GM18951 (cell line): ENCODE measurements around the gene KLF6.

Source experiments
- POLR2A ChIP-seq: IDR thresholded peaks from 4 replicates; pipeline ENCODE4 v1.6.1; 2011; ENCODE audit warnings: mild to moderate bottlenecking; ENCODE audit not compliant: insufficient read length, insufficient read depth; ENCODE audit errors: extremely low read depth
- in situ Hi-C: fragments of 300-500 bp; cut with MboI; formaldehyde crosslinking; loops from one replicate; pipeline ENCODE4 v1.12.0; 2022; ENCODE audit warnings: low sequenced_read_pairs, mixed read lengths, inconsistent platforms; ENCODE audit not compliant: unreplicated experiment

Gene KLF6

GRCh38 chr10:3822541-3823330 is 37.7 kb upstream of the KLF6 start:
- TF ChIP-seq POLR2A = no peak
- in situ Hi-C loops = no loop called here

GRCh38 chr10:3820255-3820654 is 35.2 kb upstream of the KLF6 start:
- in situ Hi-C loops = no loop called here
- no peak for TF ChIP-seq POLR2A

GRCh38 chr10:3816995-3817394 is 32.0 kb upstream of the KLF6 start:
- no peak for TF ChIP-seq POLR2A
- in situ Hi-C loops = no loop called here

GRCh38 chr10:3814838-3815220 is 29.8 kb upstream of the KLF6 start:
- TF ChIP-seq POLR2A = no peak
- in situ Hi-C loops = no loop called here

GRCh38 chr10:3813986-3814837 is 29.2 kb upstream of the KLF6 start:
- TF ChIP-seq POLR2A = no peak
- in situ Hi-C loops = no loop called here

GRCh38 chr10:3813267-3813666 is 28.3 kb upstream of the KLF6 start:
- TF ChIP-seq POLR2A = no peak
- in situ Hi-C loops = no loop called here

GRCh38 chr10:3812141-3812540 is 27.1 kb upstream of the KLF6 start:
- in situ Hi-C loops = no loop called here
- no peak for TF ChIP-seq POLR2A

GRCh38 chr10:3811291-3811870 is 26.4 kb upstream of the KLF6 start:
- no peak for TF ChIP-seq POLR2A
- in situ Hi-C loops = no loop called here

GRCh38 chr10:3808689-3809199 is 23.7 kb upstream of the KLF6 start:
- no peak for TF ChIP-seq POLR2A
- in situ Hi-C loops = no loop called here

GRCh38 chr10:3807928-3808496 is 23.0 kb upstream of the KLF6 start:
- in situ Hi-C loops = no loop called here
- no peak for TF ChIP-seq POLR2A

- TF ChIP-seq POLR2A = no peak
- in situ Hi-C loops = no loop called here
Observed at GRCh38 chr10:3807211-3807927, 22.4 kb upstream of the KLF6 start.

- TF ChIP-seq POLR2A = no peak
- in situ Hi-C loops = no loop called here
Observed at GRCh38 chr10:3806603-3807002, 21.6 kb upstream of the KLF6 start.
